Measurements from ENCODE around the gene BMAL1. TPM values are rescaled to one million over a fixed set of nuclear protein-coding genes. Genes with fewer than 3 reads are reported as not detected.

The BMAL1 gene
- total and polyA plus RNA-seq, 2 of the 4 experiments (the other 2 are of a cell fraction): 8.8 to 9.9 TPM

- Histone ChIP-seq H2AFZ (replicated peaks; ENCODE audit: low read length, poor library complexity) (no peak overlapping the region), H3K4me3 (ENCODE audit: insufficient read depth, low read depth, low read length) (no peak overlapping the region), H3K9me3 (ENCODE audit: control insufficient read depth, insufficient read depth, low read length) (no peaks in the 10 kb centered on the region), H2BK20ac (ENCODE audit: low read depth, low read length) (no peak overlapping the region), H4K91ac (ENCODE audit: insufficient read depth, low read depth, low read length) (no peak overlapping the region), H3K14ac (replicated peaks; ENCODE audit: low read depth, low read length) (no peak overlapping the region), H2BK5ac (ENCODE audit: low read depth, low read length, poor library complexity, severe bottlenecking) (no peak overlapping the region), H3K23ac (ENCODE audit: low read depth, low read length) (no peak overlapping the region), H2BK15ac (ENCODE audit: low read depth, low read length) (no peak overlapping the region), H3K18ac (ENCODE audit: low read depth, low read length) (no peak overlapping the region), H4K5ac (ENCODE audit: low read depth, low read length) (no peak overlapping the region), H2AK5ac (ENCODE audit: low read depth, low read length) (no peak overlapping the region), H3K4ac (ENCODE audit: low read depth, low read length) (no peak overlapping the region), H4K20me1 (ENCODE audit: insufficient read depth, low read length) (peaks cover 50% of the 10 kb centered on the region), H3K4me2 (ENCODE audit: low read depth, low read length) (no peak overlapping the region), H2AK9ac (replicated peaks; ENCODE audit: low read depth, low read length, poor library complexity) (no peak overlapping the region), H3K4me1 (ENCODE audit: control insufficient read depth, insufficient read depth, low read length) (peaks cover 3% of the 10 kb centered on the region), H2BK120ac (ENCODE audit: low read depth, low read length) (no peak overlapping the region), H3K9me1 (ENCODE audit: insufficient read depth, low read length) (peaks cover 12% of the 10 kb centered on the region), H4K8ac (ENCODE audit: low read depth in 2 of 2, low read length in 2 of 2) (no peak overlapping the region), H3K56ac (ENCODE audit: extremely low read depth, insufficient read depth, low read length) (no peak overlapping the region), H3K27ac (ENCODE audit: insufficient read depth, low read length) (no peak overlapping the region), H3K36me3 (ENCODE audit: control insufficient read depth, insufficient read depth, low read length) (no peaks in the 10 kb centered on the region; the same call in 1 of the 2 replicates), H3K79me1 (ENCODE audit: low read depth in 1 of 2, low read length in 2 of 2) (peaks cover 22 to 79% of the 10 kb centered on the region in 2 experiments), H3K27me3 (ENCODE audit: control insufficient read depth, insufficient read depth, low read length) (no peaks in the 10 kb centered on the region), H3K9ac (ENCODE audit: low read depth, low read length) (no peak overlapping the region)
- TF ChIP-seq MAFK (IDR thresholded peaks at IDR 0.05; ENCODE audit: low read depth, low read length) (no peak), ELK1 (IDR thresholded peaks at IDR 0.05; ENCODE audit: borderline replicate concordance, low read depth, low read length) (no peak), CHD1 (IDR thresholded peaks at IDR 0.05; ENCODE audit: low read depth, low read length) (no peak), MAZ (IDR thresholded peaks at IDR 0.05; ENCODE audit: borderline replicate concordance, low read depth, low read length) (no peak), POLR2A (IDR thresholded peaks at IDR 0.05; ENCODE audit: low read depth, low read length) (no peak), MXI1 (IDR thresholded peaks at IDR 0.05; ENCODE audit: borderline replicate concordance, low read depth, low read length) (no peak), NFE2L2 (IDR thresholded peaks at IDR 0.05; ENCODE audit: low read depth, low read length) (no peak), CEBPB (IDR thresholded peaks at IDR 0.05; ENCODE audit: low read depth, low read length) (no peak), RCOR1 (IDR thresholded peaks at IDR 0.05; ENCODE audit: insufficient replicate concordance, low read length) (no peak), RAD21 (IDR thresholded peaks at IDR 0.05; ENCODE audit: low read length) (no peak), USF2 (IDR thresholded peaks at IDR 0.05; ENCODE audit: low read depth, low read length) (no peak), BHLHE40 (IDR thresholded peaks at IDR 0.05; ENCODE audit: low read depth, low read length) (no peak), FOS (IDR thresholded peaks at IDR 0.05; ENCODE audit: low read depth, low read length) (no peak), CTCF (conservative IDR thresholded peaks at IDR 0.05; ENCODE audit: low read depth, low read length) (no peak), SMC3 (IDR thresholded peaks at IDR 0.05; ENCODE audit: low read depth, low read length) (no peak)
- dilution Hi-C loops (cut with HindIII; ENCODE audit: low sequenced_read_pairs, unreplicated experiment) (no loop called here), intact Hi-C loops (cut with micrococcal nuclease) (no loop called here), in situ Hi-C loops (cut with MboI; ENCODE audit: low sequenced_read_pairs) (no loop called here)
- DNase-seq (no peak), ATAC-seq (ENCODE audit: low read depth) (no peak)
- ChIA-PET CTCF (no interaction called here), POLR2A (ENCODE audit: unreplicated experiment) (no interaction called here)
- BruUV-seq (replicated peaks): no TSS peak
- no CpG with 5 or more reads among the region's 3 CpGs for WGBS, 2 experiments (ENCODE audit: extremely low coverage in 2 of 2, insufficient read length in 1 of 2)
Measured at GRCh38 chr11:13291800-13292199, 14.2 kb downstream of the BMAL1 start.

Data from IMR-90 (cell line).